ENCODE results near the gene ZNF548.

Gene ZNF548

DNA sequence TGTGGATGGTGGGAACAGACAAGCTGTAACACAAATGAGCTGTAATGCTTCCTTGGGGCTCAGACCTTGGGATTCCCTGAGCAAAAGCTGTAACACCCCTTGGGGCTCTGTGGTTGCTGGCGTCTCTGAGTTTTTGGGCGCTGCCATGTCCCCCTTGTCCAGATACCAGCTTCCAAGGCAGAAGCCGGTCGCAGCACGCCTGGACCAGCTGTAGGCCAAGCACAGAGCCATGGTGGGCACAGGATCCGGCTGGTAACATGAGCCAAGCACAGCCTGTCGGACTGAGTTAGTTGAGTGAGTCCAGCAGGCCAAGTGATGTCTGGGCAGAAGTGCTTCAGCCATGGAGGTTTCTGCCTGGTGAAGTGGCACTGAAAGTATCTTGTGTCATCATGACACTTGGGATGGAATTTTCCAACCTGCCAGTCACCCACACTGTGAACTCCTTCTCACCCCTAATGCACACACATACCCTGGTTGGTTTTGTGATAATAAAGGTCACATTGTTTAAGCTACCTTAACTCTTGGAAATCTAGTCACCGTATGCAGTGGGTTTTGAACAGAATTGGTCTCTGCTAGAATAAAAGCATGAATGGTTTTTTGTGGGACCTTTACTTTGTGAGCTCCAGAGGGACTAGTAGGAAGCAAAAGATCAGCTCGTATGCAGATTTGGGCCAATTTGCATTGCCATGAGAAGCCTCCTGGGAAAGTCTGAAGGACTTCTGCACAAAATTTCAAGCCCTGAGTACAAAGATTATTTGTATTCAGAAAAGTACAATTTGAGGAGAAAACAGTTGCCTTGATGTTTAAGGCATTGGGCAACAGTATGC, 14.3 kb downstream of the ZNF548 start:
- H3K4me1 ChIP-seq (ENCODE audit: insufficient read depth, low read length): no peaks in the 10 kb centered on the region
- no peak overlapping the region for H3K9ac ChIP-seq (ENCODE audit: low read depth, low read length)
- H3K27ac ChIP-seq (ENCODE audit: low read length): no peak overlapping the region
- no peaks in the 10 kb centered on the region for H3K27me3 ChIP-seq (ENCODE audit: insufficient read depth, low read length)
- peaks cover 14% of the 10 kb centered on the region; the same call in 1 of the 2 replicates for H3K9me3 ChIP-seq (ENCODE audit: insufficient read depth, low read depth, low read length)
- peaks cover 9% of the 10 kb centered on the region for H3K36me3 ChIP-seq (ENCODE audit: insufficient read depth, low read depth, low read length)
- H3K4me3 ChIP-seq (ENCODE audit: low read length): no peak overlapping the region

DNA sequence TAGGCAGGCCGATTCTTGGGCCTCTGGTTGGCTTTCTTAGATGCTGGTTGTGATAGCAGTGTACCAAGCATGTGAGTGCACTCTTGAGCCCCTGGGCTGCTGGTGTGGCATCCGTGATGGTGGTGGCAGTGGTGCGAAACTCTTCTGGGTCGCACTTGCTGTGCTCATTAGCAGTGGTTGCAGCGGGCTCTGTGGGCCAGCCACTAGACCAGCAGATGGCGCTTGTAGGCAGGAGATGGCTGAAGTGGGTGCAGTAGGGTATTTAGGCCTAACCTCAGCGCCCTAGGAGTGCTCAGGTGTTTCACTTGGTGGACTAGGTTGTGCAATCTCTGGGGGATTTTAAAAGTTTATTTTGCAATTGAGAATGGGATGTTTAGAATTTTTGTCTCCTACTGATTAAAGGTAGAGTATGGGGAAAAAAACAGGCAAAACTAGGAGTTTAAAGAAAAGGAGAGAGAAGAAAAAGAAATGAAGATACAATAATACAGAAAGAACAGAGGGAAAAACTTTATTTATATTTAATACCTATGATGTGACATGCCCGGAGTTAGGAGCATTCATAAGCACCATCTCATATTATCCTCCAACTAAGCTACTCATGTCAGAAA, 17.0 kb downstream of the ZNF548 start:
- Histone ChIP-seq H3K4me1 (ENCODE audit: insufficient read depth, low read length) (no peaks in the 10 kb centered on the region), H3K4me3 (ENCODE audit: low read length) (no peak overlapping the region), H3K27ac (ENCODE audit: low read length) (no peak overlapping the region), H3K36me3 (ENCODE audit: insufficient read depth, low read depth, low read length) (no peaks in the 10 kb centered on the region), H3K9ac (ENCODE audit: low read depth, low read length) (no peak overlapping the region), H3K9me3 (ENCODE audit: insufficient read depth, low read depth, low read length) (peaks cover 11% of the 10 kb centered on the region; the same call in 1 of the 2 replicates), H3K27me3 (ENCODE audit: insufficient read depth, low read length) (no peaks in the 10 kb centered on the region)

DNA sequence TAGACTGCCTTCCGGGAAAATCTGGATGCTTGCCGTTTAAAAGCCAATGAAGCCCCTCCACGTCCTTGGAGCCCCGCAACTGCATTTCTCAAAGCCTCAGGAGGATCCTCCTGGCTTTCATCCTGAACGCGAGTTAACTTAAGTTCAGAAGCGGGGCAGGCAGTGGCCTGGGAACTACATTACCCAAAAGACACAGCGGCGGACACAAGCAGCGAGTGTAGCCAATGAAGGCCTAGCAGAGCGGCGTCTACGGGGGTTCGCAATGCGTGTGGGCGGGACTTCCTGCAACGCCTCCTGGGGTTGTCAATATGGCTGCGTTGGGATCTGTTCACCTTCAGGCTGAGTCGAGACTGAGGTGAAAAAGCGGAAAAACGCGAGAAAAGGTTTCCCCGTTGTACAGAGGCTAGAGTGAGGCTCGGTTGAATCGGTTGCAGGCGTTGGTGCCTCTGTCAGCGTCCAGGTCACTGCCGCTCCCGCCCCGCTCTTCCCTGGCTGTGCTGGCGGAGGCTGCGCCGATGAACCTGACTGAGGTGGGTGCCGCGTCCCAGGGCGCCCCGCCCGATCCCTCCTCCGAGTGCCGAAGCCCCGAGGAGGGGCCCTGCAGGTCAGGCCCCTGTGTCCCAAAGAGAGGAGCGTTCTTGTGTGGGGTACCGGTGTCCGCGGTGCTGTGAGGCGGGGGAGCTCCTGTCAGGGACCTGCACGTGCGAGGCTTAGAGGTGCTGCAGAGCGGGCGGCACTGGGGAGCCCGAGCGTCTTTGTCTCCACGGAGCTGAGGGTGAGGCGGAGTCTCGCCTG, 21.4 kb downstream of the ZNF548 start, which contains the start of gene ZNF17:
TSS of gene ZNF17 (plus strand) at position 285 of the 795 bp plus-strand sequence. CDS start 2,455 bp downstream, outside the sequence.
- Histone ChIP-seq H3K27me3 (ENCODE audit: insufficient read depth, low read length) (no peaks in the 10 kb centered on the region), H3K9me3 (ENCODE audit: insufficient read depth, low read depth, low read length) (no peaks in the 10 kb centered on the region), H3K4me1 (ENCODE audit: insufficient read depth, low read length) (peaks cover 4% of the 10 kb centered on the region; the same call in 1 of the 2 replicates), H3K36me3 (ENCODE audit: insufficient read depth, low read depth, low read length) (no peaks in the 10 kb centered on the region), H3K4me3 (ENCODE audit: low read length) (peak within 1 kb of the TSS; percentile 91), H3K9ac (ENCODE audit: low read depth, low read length) (peak within 1 kb of the TSS; percentile 78), H3K27ac (ENCODE audit: low read length) (no peak within 1 kb of the TSS)

- Histone ChIP-seq H3K9ac (ENCODE audit: low read depth, low read length) (no peak overlapping the region), H3K27me3 (ENCODE audit: insufficient read depth, low read length) (no peaks in the 10 kb centered on the region), H3K36me3 (ENCODE audit: insufficient read depth, low read depth, low read length) (peaks cover 35% of the 10 kb centered on the region), H3K4me3 (ENCODE audit: low read length) (no peak overlapping the region), H3K9me3 (ENCODE audit: insufficient read depth, low read depth, low read length) (no peaks in the 10 kb centered on the region), H3K4me1 (ENCODE audit: insufficient read depth, low read length) (no peaks in the 10 kb centered on the region), H3K27ac (ENCODE audit: low read length) (no peak overlapping the region)
These were observed 29.8 kb downstream of the ZNF548 start for GRCh38 chr19:57419439-57419838.

- no peak overlapping the region for H3K27ac ChIP-seq (ENCODE audit: low read length)
- peaks cover 35% of the 10 kb centered on the region for H3K36me3 ChIP-seq (ENCODE audit: insufficient read depth, low read depth, low read length)
These were observed 31.4 kb downstream of the ZNF548 start for GRCh38 chr19:57421037-57421436.

DNA sequence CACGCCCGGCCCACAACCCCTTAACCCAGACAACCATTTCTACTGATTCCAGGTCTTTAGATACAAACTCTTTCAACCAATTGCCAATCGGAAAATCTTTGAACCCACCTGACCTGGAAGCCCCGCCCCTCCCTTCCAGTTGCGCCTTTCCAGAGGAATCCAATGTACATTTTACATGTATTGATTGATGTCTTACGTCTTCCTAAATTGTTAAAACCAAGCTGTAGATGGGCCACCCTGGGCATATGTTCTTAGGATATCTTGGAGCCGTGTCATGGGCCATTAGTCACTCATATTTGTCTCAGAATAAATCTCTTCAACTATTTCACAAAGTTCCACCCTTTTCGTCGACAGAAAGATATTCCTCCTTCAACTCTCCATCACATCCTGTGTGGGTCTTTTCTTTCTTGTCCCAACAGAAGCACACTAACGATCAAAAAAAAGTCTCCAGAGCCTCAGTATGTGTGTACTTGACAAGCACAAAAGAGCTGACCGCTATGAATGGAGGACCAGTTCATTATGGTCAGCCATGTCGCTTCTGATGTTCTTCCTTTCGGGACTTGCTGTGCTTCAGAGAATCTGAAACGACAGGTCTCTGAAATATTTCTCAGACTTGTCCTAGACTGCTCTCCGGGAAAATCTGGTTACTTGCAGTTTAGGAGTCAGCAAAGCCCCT, 44.9 kb downstream of the ZNF548 start:
- Histone ChIP-seq H3K27ac (ENCODE audit: low read length) (peak overlapping the region; percentile 22), H3K4me1 (ENCODE audit: insufficient read depth, low read length) (no peaks in the 10 kb centered on the region), H3K9ac (ENCODE audit: low read depth, low read length) (peak overlapping the region; percentile 79), H3K36me3 (ENCODE audit: insufficient read depth, low read depth, low read length) (peaks cover 18% of the 10 kb centered on the region; the same call in 1 of the 2 replicates), H3K27me3 (ENCODE audit: insufficient read depth, low read length) (no peaks in the 10 kb centered on the region), H3K4me3 (ENCODE audit: low read length) (peak overlapping the region; percentile 82), H3K9me3 (ENCODE audit: insufficient read depth, low read depth, low read length) (no peaks in the 10 kb centered on the region)

More at GRCh38 chr19:57421037-57421436, 31.4 kb downstream of the ZNF548 start:
- no peak overlapping the region for H3K9ac ChIP-seq (ENCODE audit: low read depth, low read length)
- no peaks in the 10 kb centered on the region for H3K4me1 ChIP-seq (ENCODE audit: insufficient read depth, low read length)
- H3K27me3 ChIP-seq (ENCODE audit: insufficient read depth, low read length): no peaks in the 10 kb centered on the region
- no peaks in the 10 kb centered on the region for H3K9me3 ChIP-seq (ENCODE audit: insufficient read depth, low read depth, low read length)
- H3K4me3 ChIP-seq (ENCODE audit: low read length): no peak overlapping the region

GRCh38 chr19:57435062-57435978, 45.7 kb downstream of the ZNF548 start, which contains the start of gene ZNF749:
TSS of gene ZNF749 (plus strand) at chr19:57435325. CDS start at chr19:57435579, 254 bp downstream.
- Histone ChIP-seq H3K4me1 (ENCODE audit: insufficient read depth, low read length) (no peaks in the 10 kb centered on the region), H3K4me3 (ENCODE audit: low read length) (peak within 1 kb of the TSS; percentile 82), H3K9ac (ENCODE audit: low read depth, low read length) (peak within 1 kb of the TSS; percentile 79), H3K36me3 (ENCODE audit: insufficient read depth, low read depth, low read length) (peaks cover 19% of the 10 kb centered on the region; the same call in 1 of the 2 replicates), H3K27ac (ENCODE audit: low read length) (peak within 1 kb of the TSS; percentile 62), H3K9me3 (ENCODE audit: insufficient read depth, low read depth, low read length) (no peaks in the 10 kb centered on the region), H3K27me3 (ENCODE audit: insufficient read depth, low read length) (no peaks in the 10 kb centered on the region)

- Histone ChIP-seq H3K9ac (ENCODE audit: low read depth, low read length) (peak overlapping the region; percentile 79), H3K36me3 (ENCODE audit: insufficient read depth, low read depth, low read length) (peaks cover 19% of the 10 kb centered on the region; the same call in 1 of the 2 replicates), H3K27ac (ENCODE audit: low read length) (no peak overlapping the region), H3K9me3 (ENCODE audit: insufficient read depth, low read depth, low read length) (no peaks in the 10 kb centered on the region), H3K4me1 (ENCODE audit: insufficient read depth, low read length) (no peaks in the 10 kb centered on the region), H3K4me3 (ENCODE audit: low read length) (peak overlapping the region; percentile 82), H3K27me3 (ENCODE audit: insufficient read depth, low read length) (no peaks in the 10 kb centered on the region)
These were observed 46.8 kb downstream of the ZNF548 start for GRCh38 chr19:57436417-57436816.

GRCh38 chr19:57437931-57438330, 48.3 kb downstream of the ZNF548 start:
- Histone ChIP-seq H3K27me3 (ENCODE audit: insufficient read depth, low read length) (no peaks in the 10 kb centered on the region), H3K36me3 (ENCODE audit: insufficient read depth, low read depth, low read length) (peaks cover 22% of the 10 kb centered on the region), H3K4me3 (ENCODE audit: low read length) (no peak overlapping the region), H3K9me3 (ENCODE audit: insufficient read depth, low read depth, low read length) (no peaks in the 10 kb centered on the region), H3K4me1 (ENCODE audit: insufficient read depth, low read length) (no peaks in the 10 kb centered on the region), H3K9ac (ENCODE audit: low read depth, low read length) (no peak overlapping the region), H3K27ac (ENCODE audit: low read length) (no peak overlapping the region)

GRCh38 chr19:57438925-57439324, 49.3 kb downstream of the ZNF548 start:
- no peaks in the 10 kb centered on the region for H3K9me3 ChIP-seq (ENCODE audit: insufficient read depth, low read depth, low read length)
- no peak overlapping the region for H3K4me3 ChIP-seq (ENCODE audit: low read length)
- H3K9ac ChIP-seq (ENCODE audit: low read depth, low read length): no peak overlapping the region
- H3K27me3 ChIP-seq (ENCODE audit: insufficient read depth, low read length): no peaks in the 10 kb centered on the region
- no peaks in the 10 kb centered on the region for H3K4me1 ChIP-seq (ENCODE audit: insufficient read depth, low read length)
- no peak overlapping the region for H3K27ac ChIP-seq (ENCODE audit: low read length)
- H3K36me3 ChIP-seq (ENCODE audit: insufficient read depth, low read depth, low read length): peaks cover 32% of the 10 kb centered on the region
